ENCODE data around the gene ZFYVE28.

DNA sequence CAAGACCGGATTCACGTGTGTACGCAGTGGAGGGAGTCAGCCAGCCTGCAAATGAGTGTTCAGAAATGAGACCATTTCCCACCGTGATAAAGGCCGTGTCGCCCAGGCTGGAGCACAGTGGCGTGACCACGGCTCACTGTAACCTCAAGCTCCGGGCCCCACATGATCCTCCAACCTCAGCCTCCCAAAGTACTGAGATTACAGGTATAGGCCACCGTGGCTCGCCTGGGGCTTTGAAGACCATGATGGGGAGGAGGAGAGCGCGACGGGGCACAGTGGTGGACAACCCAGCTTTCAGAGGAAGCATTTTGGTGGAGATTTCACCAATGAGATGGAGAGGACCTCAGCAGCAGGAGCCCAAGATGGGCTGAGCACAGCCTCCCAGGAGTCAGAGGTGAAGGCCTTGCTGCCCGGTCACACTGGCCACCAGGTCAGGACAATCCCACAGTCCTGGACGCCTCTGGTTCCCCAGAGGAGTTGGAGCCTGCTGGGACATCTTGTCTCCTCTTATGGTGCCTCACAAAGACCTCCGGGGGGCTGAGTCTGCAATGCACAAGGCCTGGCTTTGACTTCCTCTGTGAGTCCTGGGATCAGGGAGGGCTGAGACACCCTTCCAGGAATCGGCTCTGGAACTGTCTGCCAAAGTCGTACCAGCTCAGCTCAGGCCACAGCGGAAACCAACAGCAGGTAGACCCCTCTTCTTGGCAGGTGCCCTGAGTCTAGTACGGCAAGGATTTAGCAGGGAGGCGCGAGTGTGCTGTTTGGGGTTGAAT is 134.1 kb downstream of the ZFYVE28 start:
- TF ChIP-seq, protein P1, sequence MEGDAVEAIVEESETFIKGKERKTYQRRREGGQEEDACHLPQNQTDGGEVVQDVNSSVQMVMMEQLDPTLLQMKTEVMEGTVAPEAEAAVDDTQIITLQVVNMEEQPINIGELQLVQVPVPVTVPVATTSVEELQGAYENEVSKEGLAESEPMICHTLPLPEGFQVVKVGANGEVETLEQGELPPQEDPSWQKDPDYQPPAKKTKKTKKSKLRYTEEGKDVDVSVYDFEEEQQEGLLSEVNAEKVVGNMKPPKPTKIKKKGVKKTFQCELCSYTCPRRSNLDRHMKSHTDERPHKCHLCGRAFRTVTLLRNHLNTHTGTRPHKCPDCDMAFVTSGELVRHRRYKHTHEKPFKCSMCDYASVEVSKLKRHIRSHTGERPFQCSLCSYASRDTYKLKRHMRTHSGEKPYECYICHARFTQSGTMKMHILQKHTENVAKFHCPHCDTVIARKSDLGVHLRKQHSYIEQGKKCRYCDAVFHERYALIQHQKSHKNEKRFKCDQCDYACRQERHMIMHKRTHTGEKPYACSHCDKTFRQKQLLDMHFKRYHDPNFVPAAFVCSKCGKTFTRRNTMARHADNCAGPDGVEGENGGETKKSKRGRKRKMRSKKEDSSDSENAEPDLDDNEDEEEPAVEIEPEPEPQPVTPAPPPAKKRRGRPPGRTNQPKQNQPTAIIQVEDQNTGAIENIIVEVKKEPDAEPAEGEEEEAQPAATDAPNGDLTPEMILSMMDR (conservative IDR thresholded peaks at IDR 0.05), result no peak
- TF ChIP-seq EZH2 (IDR thresholded peaks at IDR 0.05; ENCODE audit: low read depth), result no peak
